Cardiac fibroblast (primary cell): ENCODE results near the gene DOCK4.

Experiments
- DNase-seq, 2 donors: peaks; one replicate each; pipeline versions ENCODE4 v3.0.0 to v3.0.0-alpha.2; 2010; ENCODE audit warnings: low read depth in 2 of 2
- H3K4me3 ChIP-seq, 2 donors: replicated peaks in 1 of 2; 1 replicate in 1 of 2; 2 replicates in 1 of 2; pipeline ENCODE4 v1.5.1; 2011; ENCODE audit warnings: low read depth in 2 of 2, low read length in 2 of 2, mild to moderate bottlenecking in 2 of 2, moderate library complexity in 1 of 2
- CTCF ChIP-seq: IDR thresholded peaks from one replicate; pipeline ENCODE4 v1.5.1; 2011; ENCODE audit warnings: low read depth, mild to moderate bottlenecking, low read length, inconsistent platforms

DOCK4 gene

GRCh38 chr7:112122798-112123197 lies 83.4 kb downstream of the DOCK4 start:
- no peak overlapping the region for H3K4me3 ChIP-seq
- DNase-seq = no peak
- TF ChIP-seq CTCF = no peak

GRCh38 chr7:112122144-112122543 lies 84.1 kb downstream of the DOCK4 start:
- H3K4me3 ChIP-seq = no peak overlapping the region
- DNase-seq = no peak
- no peak for TF ChIP-seq CTCF

DNA sequence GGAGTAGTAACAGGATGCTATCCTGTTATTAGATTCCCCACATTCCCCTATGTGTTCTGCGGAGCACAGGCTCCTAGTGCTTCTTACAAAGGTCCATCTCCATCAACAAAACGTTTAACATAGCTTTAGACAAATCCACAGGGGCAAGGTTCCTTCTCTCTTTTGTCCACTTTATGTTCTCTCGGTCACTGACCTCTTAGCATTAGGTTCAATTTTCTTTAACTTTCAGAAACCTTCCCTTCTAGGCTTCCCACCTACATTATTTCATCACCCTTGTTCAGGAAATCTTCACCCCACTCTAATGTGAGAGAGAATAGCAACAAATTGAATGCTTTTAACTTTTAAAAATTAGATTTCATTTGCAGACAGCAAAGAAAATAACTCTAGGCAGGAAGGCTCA lies 84.9 kb downstream of the DOCK4 start:
- H3K4me3 ChIP-seq = no peak overlapping the region
- no peak for TF ChIP-seq CTCF
- no peak for DNase-seq

- no peak overlapping the region for H3K4me3 ChIP-seq
- TF ChIP-seq CTCF = no peak
- no peak for DNase-seq
These were observed 85.4 kb downstream of the DOCK4 start for GRCh38 chr7:112120696-112121217.

DNA sequence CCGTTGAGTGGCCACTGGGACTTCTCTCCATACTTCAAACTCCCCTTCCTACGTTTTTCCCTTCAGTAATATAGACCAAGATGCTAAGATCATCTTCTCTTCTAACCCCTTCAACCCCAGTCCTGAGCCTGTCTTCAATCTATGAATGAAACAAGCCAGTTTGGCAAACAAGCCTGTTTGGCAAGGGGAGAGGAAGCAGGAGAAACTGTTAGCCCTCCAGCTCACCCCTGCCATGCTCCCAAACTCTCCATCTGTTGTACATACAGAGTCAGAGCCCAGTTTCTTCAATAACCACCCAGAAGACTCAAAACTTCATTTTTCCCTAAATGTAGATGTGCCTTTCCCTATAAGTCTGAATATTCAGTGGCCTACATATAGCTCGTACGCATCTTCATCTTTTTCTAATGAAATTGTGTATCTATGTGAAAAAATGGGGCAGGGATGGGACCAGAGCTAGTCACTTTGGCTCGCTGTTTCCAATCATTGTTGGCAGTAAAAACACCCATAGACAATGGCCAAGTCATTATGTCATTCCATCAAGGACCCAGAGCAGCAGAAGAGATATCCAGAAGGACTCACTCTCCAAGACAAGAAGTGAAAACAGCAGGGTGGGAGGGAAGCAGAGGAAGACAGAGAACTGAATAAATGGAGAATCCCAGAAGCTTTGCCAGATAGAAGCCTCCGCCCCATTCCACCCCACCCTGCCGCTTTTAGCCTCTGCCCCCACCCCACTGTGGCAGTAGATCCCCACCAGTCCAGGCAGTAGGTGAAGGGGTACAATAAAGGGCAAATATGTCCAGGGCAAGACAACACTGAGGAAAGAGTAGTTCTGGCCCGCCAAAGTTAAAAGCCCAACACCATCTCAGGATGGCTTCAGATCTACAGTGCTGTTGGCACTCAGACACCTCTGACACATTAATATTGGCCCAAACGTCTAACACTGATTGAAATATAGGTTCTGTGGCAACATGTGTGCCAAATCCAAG lies 87.3 kb downstream of the DOCK4 start:
- TF ChIP-seq CTCF = no peak
- no peak for DNase-seq
- no peak overlapping the region for H3K4me3 ChIP-seq

GRCh38 chr7:112116894-112117293 lies 89.3 kb downstream of the DOCK4 start:
- no peak overlapping the region for H3K4me3 ChIP-seq
- TF ChIP-seq CTCF = no peak
- DNase-seq = no peak
